ENCODE results near the gene USP46. TPM values are rescaled to one million over a fixed set of nuclear protein-coding genes. Genes with fewer than 3 reads are reported as not detected.

Gene USP46
- total and polyA plus RNA-seq, 2 experiments from 2014 or later: 17.8 to 34.0 TPM

GRCh38 chr4:52701207-52701606 is 42.1 kb upstream of the USP46 start:
- no peak overlapping the region for H3K27ac ChIP-seq
- H3K4me2 ChIP-seq: no peak overlapping the region
- no peaks in the 10 kb centered on the region for H3K9me3 ChIP-seq (ENCODE audit: low read depth)
- no peaks in the 10 kb centered on the region for H3K79me2 ChIP-seq
- H3K36me3 ChIP-seq (replicated peaks; ENCODE audit: insufficient read depth, low read depth): no peaks in the 10 kb centered on the region
- no peak overlapping the region for H2AFZ ChIP-seq
- no peaks in the 10 kb centered on the region for H3K4me1 ChIP-seq (ENCODE audit: insufficient read depth)
- TF ChIP-seq CTCF (IDR thresholded peaks at IDR 0.05; ENCODE audit: poor library complexity) (no peak), EZH2phosphoT487 (IDR thresholded peaks at IDR 0.05; ENCODE audit: low read depth, severe bottlenecking, unreplicated experiment) (no peak), EZH2 (IDR thresholded peaks at IDR 0.05; ENCODE audit: borderline replicate concordance) (no peak)
- H4K20me1 ChIP-seq (ENCODE audit: insufficient read depth, poor library complexity, severe bottlenecking): no peaks in the 10 kb centered on the region
- 94% methylated on average over 3 of the region's 3 CpGs for WGBS (ENCODE audit: low lambda C conversion rate, missing lambda C conversion rate)
- no peak overlapping the region for H3K4me3 ChIP-seq
- no peaks in the 10 kb centered on the region for H3K9me2 ChIP-seq (replicated peaks; ENCODE audit: insufficient read depth)
- no peak for DNase-seq (ENCODE audit: low spot score)
- H3K27me3 ChIP-seq: no peaks in the 10 kb centered on the region

DNA sequence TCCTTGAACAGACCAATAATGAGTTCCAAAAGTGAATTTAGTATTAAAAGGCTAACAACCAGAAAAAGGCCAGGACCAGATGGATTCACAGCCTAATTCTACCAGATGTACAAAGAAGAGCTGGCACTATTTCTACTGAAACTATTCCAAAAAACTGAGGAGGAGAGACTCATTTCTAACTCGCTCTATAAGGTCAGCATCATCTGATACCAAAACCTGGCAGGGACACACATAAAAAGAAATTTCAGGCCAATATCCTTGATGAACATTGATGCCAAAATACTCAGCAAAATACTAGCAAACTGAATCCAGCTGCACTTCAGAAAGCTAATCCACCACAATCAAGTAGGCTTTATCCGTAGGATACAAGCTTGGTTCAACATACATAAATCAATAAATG is 35.8 kb upstream of the USP46 start:
- WGBS (ENCODE audit: low lambda C conversion rate, missing lambda C conversion rate): 86% methylated on average over 2 of the region's 2 CpGs
- H3K4me2 ChIP-seq: no peak overlapping the region
- no peak overlapping the region for H3K27ac ChIP-seq
- H3K9me3 ChIP-seq (ENCODE audit: low read depth): no peaks in the 10 kb centered on the region
- no peak for TF ChIP-seq EZH2phosphoT487 (IDR thresholded peaks at IDR 0.05; ENCODE audit: low read depth, severe bottlenecking, unreplicated experiment)
- no peak for TF ChIP-seq EZH2 (IDR thresholded peaks at IDR 0.05; ENCODE audit: borderline replicate concordance)
- TF ChIP-seq CTCF (IDR thresholded peaks at IDR 0.05; ENCODE audit: poor library complexity): no peak
- H3K4me1 ChIP-seq (ENCODE audit: insufficient read depth): no peaks in the 10 kb centered on the region
- H3K36me3 ChIP-seq (replicated peaks; ENCODE audit: insufficient read depth, low read depth): no peaks in the 10 kb centered on the region
- no peaks in the 10 kb centered on the region for H3K27me3 ChIP-seq
- no peaks in the 10 kb centered on the region for H4K20me1 ChIP-seq (ENCODE audit: insufficient read depth, poor library complexity, severe bottlenecking)
- no peaks in the 10 kb centered on the region for H3K9me2 ChIP-seq (replicated peaks; ENCODE audit: insufficient read depth)
- H2AFZ ChIP-seq: no peak overlapping the region
- H3K4me3 ChIP-seq: no peak overlapping the region
- H3K79me2 ChIP-seq: no peaks in the 10 kb centered on the region
- no peak for DNase-seq (ENCODE audit: low spot score)

DNA sequence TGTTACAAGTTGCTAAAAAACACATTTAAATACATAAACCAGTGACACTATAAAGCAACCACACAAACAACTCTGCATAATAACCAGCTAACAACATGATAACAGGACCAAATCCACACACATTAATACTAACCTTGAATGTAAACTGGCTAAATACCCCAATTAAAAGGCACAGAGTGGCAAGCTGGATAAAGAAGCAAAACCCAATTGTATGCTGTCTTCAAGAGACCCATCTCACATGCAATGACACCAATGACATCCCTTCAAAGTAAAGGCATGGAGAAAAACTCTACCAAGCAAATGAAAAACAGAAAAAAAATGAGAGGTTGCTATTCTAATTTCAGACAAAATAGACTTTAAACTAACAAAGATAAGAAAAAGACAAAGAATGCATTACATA is 34.4 kb upstream of the USP46 start:
- H3K36me3 ChIP-seq (replicated peaks; ENCODE audit: insufficient read depth, low read depth): no peaks in the 10 kb centered on the region
- H3K79me2 ChIP-seq: no peaks in the 10 kb centered on the region
- no peak overlapping the region for H3K27ac ChIP-seq
- TF ChIP-seq CTCF (IDR thresholded peaks at IDR 0.05; ENCODE audit: poor library complexity) (no peak), EZH2phosphoT487 (IDR thresholded peaks at IDR 0.05; ENCODE audit: low read depth, severe bottlenecking, unreplicated experiment) (no peak), EZH2 (IDR thresholded peaks at IDR 0.05; ENCODE audit: borderline replicate concordance) (no peak)
- H3K4me1 ChIP-seq (ENCODE audit: insufficient read depth): no peaks in the 10 kb centered on the region
- H2AFZ ChIP-seq: no peak overlapping the region
- H3K4me2 ChIP-seq: no peak overlapping the region
- H3K9me3 ChIP-seq (ENCODE audit: low read depth): no peaks in the 10 kb centered on the region
- no peaks in the 10 kb centered on the region for H4K20me1 ChIP-seq (ENCODE audit: insufficient read depth, poor library complexity, severe bottlenecking)
- no peak overlapping the region for H3K4me3 ChIP-seq
- no peak for DNase-seq (ENCODE audit: low spot score)
- no peaks in the 10 kb centered on the region for H3K27me3 ChIP-seq
- H3K9me2 ChIP-seq (replicated peaks; ENCODE audit: insufficient read depth): no peaks in the 10 kb centered on the region

- no peak overlapping the region for H3K4me3 ChIP-seq
- H3K27me3 ChIP-seq: no peaks in the 10 kb centered on the region
- TF ChIP-seq EZH2 (IDR thresholded peaks at IDR 0.05; ENCODE audit: borderline replicate concordance): no peak
- no peak for TF ChIP-seq CTCF (IDR thresholded peaks at IDR 0.05; ENCODE audit: poor library complexity)
- TF ChIP-seq EZH2phosphoT487 (IDR thresholded peaks at IDR 0.05; ENCODE audit: low read depth, severe bottlenecking, unreplicated experiment): no peak
- H3K27ac ChIP-seq: no peak overlapping the region
- H3K36me3 ChIP-seq (replicated peaks; ENCODE audit: insufficient read depth, low read depth): no peaks in the 10 kb centered on the region
- H3K4me1 ChIP-seq (ENCODE audit: insufficient read depth): no peaks in the 10 kb centered on the region
- no peaks in the 10 kb centered on the region for H4K20me1 ChIP-seq (ENCODE audit: insufficient read depth, poor library complexity, severe bottlenecking)
- no peak overlapping the region for H2AFZ ChIP-seq
- no peak overlapping the region for H3K4me2 ChIP-seq
- DNase-seq (ENCODE audit: low spot score): no peak
- no peaks in the 10 kb centered on the region for H3K9me3 ChIP-seq (ENCODE audit: low read depth)
- no peaks in the 10 kb centered on the region for H3K79me2 ChIP-seq
- no peaks in the 10 kb centered on the region for H3K9me2 ChIP-seq (replicated peaks; ENCODE audit: insufficient read depth)
Observed at GRCh38 chr4:52689096-52689495, 30.0 kb upstream of the USP46 start.

Measured in hepatocyte (in vitro differentiated cells).